ENCODE results near the gene JARID2.

JARID2 gene

GRCh38 chr6:15556711-15557110 is 310.8 kb downstream of the JARID2 start:
- DNase-seq = no peak

GRCh38 chr6:15557174-15557573 is 311.3 kb downstream of the JARID2 start:
- no peak for DNase-seq

GRCh38 chr6:15560713-15561112 is 314.8 kb downstream of the JARID2 start:
- DNase-seq = no peak

- DNase-seq = no peak
Observed at GRCh38 chr6:15561447-15562199, 315.8 kb downstream of the JARID2 start.

- DNase-seq = no peak
Observed at GRCh38 chr6:15562977-15563376, 317.1 kb downstream of the JARID2 start.

GRCh38 chr6:15569035-15569995 is 323.4 kb downstream of the JARID2 start:
- no peak for DNase-seq

- no peak for DNase-seq
Observed at GRCh38 chr6:15570171-15570570, 324.3 kb downstream of the JARID2 start.

Data from nucleus accumbens (tissue), 56 donors.